K562 (cell line): Measurements from ENCODE around the gene CCDC78. TPM values are rescaled to one million over a fixed set of nuclear protein-coding genes. Genes with fewer than 3 reads are reported as not detected.
A peak's percentile ranks its signal among the peaks of the same experiment; 100 is the strongest.

ENCODE experiments used
- BRF1 ChIP-seq: IDR thresholded peaks from 3 replicates; pipeline ENCODE4 v1.6.1; 2011; ENCODE audit warnings: borderline replicate concordance, mild to moderate bottlenecking; ENCODE audit not compliant: insufficient read length; ENCODE audit errors: extremely low read depth
- FOS ChIP-seq: IDR thresholded peaks from 3 replicates; pipeline ENCODE4 v1.6.1; 2011; ENCODE audit not compliant: insufficient read length; ENCODE audit errors: extremely low read depth
- HDAC3 ChIP-seq: fragments of 450-650 bp; IDR thresholded peaks from 2 replicates; pipeline ENCODE4 v1.6.1; 2018; ENCODE audit warnings: borderline replicate concordance, mild to moderate bottlenecking, moderate library complexity; ENCODE audit not compliant: partially characterized antibody
- HDAC6 ChIP-seq: IDR thresholded peaks from 2 replicates; pipeline ENCODE4 v1.6.1; 2012; ENCODE audit warnings: low read depth, mild to moderate bottlenecking, control low read depth, inconsistent platforms, low read length, moderate library complexity
- NBN ChIP-seq: fragments of 450-650 bp; IDR thresholded peaks from 2 replicates; pipeline ENCODE4 v1.6.1; 2016; ENCODE audit warnings: low read depth, mild to moderate bottlenecking
- POLR2A ChIP-seq: fragments of 450-650 bp; conservative IDR thresholded peaks from 2 replicates; pipeline ENCODE4 v1.6.1; 2016
- SLC30A9 ChIP-seq: fragments of 250-450 bp; sonication (Bioruptor Pico); IDR thresholded peaks from 2 replicates; pipeline ENCODE4 v1.8.0; 2022; ENCODE audit warnings: mild to moderate bottlenecking, moderate library complexity
- SRSF1 ChIP-seq: fragments of 200-400 bp; formaldehyde crosslinking; IDR thresholded peaks from 2 replicates; pipeline ENCODE4 v1.6.1; 2017; ENCODE audit warnings: mild to moderate bottlenecking, low read depth, low read length, moderate library complexity
- SRSF3 ChIP-seq: fragments of 200-400 bp; formaldehyde crosslinking; IDR thresholded peaks from 2 replicates; pipeline ENCODE4 v1.6.1; 2016; ENCODE audit warnings: mild to moderate bottlenecking, low read length, moderate library complexity; ENCODE audit not compliant: insufficient read depth
- UBTF ChIP-seq, 2 experiments: IDR thresholded peaks; 2 replicates each; pipeline ENCODE4 v1.6.1; 2012; ENCODE audit warnings: improper control_type of control experiment in 2 of 2, low read depth in 2 of 2, low read length in 2 of 2, borderline replicate concordance in 1 of 2
- ZBTB1 ChIP-seq: sonication (generic); formaldehyde crosslinking; IDR thresholded peaks from 2 replicates; pipeline ENCODE4 v1.8.1; 2023; ENCODE audit warnings: missing genetic modification reagents, low read depth, mild to moderate bottlenecking, borderline replicate concordance
- ZBTB12 ChIP-seq: fragments of 250-450 bp; sonication (Bioruptor Pico); IDR thresholded peaks from 2 replicates; pipeline ENCODE4 v1.4.0; 2020
- ZNF41 ChIP-seq: fragments of 250-450 bp; sonication (Bioruptor Pico); conservative IDR thresholded peaks from 2 replicates; pipeline ENCODE4 v1.4.0; 2020; ENCODE audit warnings: mild to moderate bottlenecking
- polyA plus RNA-seq, 8 experiments: library from polyadenylated mRNA; depleted of rRNA in 4 of 8; stranded (reverse) in 5 of 8; unstranded in 3 of 8; fragments of >200 nt; fragmentation: Nextera tagmentation in 2 of 8; fragmentation: Illumina TruSeq in 1 of 8; extraction: Ambion mirVana in 2 of 8; extraction: Trizol in 1 of 8; gene quantifications; 2 replicates each; pipeline versions ENCODE4 v1.2.1 to v1.2.3, GENCODE V29; 2011 to 2014; ENCODE audit warnings: inconsistent platforms in 1 of 8, missing spikeins in 1 of 8
- total RNA-seq, 7 experiments: library from RNA; depleted of rRNA in 6 of 7; stranded (reverse); fragments of >200 nt in 6 of 7; fragmentation: Illumina TruSeq in 2 of 7; extraction: Trizol in 2 of 7; gene quantifications; 2 replicates each; pipeline versions ENCODE4 v1.2.1 to v1.2.3, GENCODE V29; 2011 to 2021; ENCODE audit warnings: low replicate concordance in 1 of 7
- TF ChIP-seq, protein P1 (sequence below): fragments of 250-450 bp; sonication (Bioruptor Pico); IDR thresholded peaks from 2 replicates; pipeline ENCODE4 v1.4.0; 2020; ENCODE audit warnings: mild to moderate bottlenecking, moderate library complexity
- TF ChIP-seq, protein P2 (sequence below): IDR thresholded peaks from 2 replicates; pipeline ENCODE4 v1.6.1; 2012; ENCODE audit warnings: low read depth, low read length, improper control_type of control experiment, borderline replicate concordance

The CCDC78 gene
- total and polyA plus RNA-seq, 9 of the 15 experiments (the other 6 are each of a cell fraction or from before 2014, with no cell fraction given): 0.24 to 17.7 (median 2.9) TPM

DNA sequence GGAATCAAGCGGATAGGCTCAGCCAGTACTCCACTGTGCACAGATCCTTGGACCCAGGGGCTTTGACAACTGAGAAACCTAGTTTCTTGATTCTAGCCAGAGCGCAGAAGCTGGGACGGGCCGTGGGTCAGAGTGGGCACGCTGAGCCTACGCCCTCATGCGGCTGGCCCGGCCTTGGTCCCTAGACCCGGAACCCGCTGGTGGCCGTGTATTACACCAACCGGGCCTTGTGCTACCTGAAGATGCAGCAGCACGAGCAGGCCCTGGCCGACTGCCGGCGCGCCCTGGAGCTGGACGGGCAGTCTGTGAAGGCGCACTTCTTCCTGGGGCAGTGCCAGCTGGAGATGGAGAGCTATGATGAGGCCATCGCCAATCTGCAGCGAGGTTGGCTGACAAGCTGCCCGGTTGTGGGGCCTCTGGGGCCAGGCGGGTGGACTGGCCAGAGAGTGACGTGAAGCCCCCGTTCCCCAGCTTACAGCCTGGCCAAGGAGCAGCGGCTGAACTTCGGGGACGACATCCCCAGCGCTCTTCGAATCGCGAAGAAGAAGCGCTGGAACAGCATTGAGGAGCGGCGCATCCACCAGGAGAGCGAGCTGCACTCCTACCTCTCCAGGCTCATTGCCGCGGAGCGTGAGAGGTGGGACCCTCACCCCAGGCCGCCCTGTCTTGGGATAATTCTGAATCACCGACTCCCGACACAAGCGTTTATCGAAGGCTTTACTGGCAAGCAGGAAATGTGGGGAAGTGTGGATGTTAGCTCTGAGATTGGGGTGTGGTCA lies 45.1 kb downstream of the CCDC78 start (continued):
- TF ChIP-seq ZNF41 (no peak), SLC30A9 (no peak), ZBTB12 (CRISPR knock-in tag) (no peak), FOS (no peak), ZBTB1 (CRISPR knock-in tag) (no peak), NBN (no peak), POLR2A (peak; percentile 29), BRF1 (no peak), SRSF1 (no peak), UBTF (IDR thresholded peaks at IDR 0.05; ENCODE audit: borderline replicate concordance in 1 of 2, low read depth in 2 of 2, low read length in 2 of 2) (peak in 1 of 2 experiments; percentile 31; a peak in 1 of 4 replicates), SRSF3 (no peak), HDAC3 (no peak), HDAC6 (no peak)
- TF ChIP-seq, protein P1, sequence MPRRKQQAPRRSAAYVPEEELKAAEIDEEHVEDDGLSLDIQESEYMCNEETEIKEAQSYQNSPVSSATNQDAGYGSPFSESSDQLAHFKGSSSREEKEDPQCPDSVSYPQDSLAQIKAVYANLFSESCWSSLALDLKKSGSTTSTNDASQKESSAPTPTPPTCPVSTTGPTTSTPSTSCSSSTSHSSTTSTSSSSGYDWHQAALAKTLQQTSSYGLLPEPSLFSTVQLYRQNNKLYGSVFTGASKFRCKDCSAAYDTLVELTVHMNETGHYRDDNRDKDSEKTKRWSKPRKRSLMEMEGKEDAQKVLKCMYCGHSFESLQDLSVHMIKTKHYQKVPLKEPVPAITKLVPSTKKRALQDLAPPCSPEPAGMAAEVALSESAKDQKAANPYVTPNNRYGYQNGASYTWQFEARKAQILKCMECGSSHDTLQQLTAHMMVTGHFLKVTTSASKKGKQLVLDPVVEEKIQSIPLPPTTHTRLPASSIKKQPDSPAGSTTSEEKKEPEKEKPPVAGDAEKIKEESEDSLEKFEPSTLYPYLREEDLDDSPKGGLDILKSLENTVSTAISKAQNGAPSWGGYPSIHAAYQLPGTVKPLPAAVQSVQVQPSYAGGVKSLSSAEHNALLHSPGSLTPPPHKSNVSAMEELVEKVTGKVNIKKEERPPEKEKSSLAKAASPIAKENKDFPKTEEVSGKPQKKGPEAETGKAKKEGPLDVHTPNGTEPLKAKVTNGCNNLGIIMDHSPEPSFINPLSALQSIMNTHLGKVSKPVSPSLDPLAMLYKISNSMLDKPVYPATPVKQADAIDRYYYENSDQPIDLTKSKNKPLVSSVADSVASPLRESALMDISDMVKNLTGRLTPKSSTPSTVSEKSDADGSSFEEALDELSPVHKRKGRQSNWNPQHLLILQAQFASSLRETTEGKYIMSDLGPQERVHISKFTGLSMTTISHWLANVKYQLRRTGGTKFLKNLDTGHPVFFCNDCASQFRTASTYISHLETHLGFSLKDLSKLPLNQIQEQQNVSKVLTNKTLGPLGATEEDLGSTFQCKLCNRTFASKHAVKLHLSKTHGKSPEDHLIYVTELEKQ (CRISPR knock-in tag): no peak
- TF ChIP-seq, protein P2, sequence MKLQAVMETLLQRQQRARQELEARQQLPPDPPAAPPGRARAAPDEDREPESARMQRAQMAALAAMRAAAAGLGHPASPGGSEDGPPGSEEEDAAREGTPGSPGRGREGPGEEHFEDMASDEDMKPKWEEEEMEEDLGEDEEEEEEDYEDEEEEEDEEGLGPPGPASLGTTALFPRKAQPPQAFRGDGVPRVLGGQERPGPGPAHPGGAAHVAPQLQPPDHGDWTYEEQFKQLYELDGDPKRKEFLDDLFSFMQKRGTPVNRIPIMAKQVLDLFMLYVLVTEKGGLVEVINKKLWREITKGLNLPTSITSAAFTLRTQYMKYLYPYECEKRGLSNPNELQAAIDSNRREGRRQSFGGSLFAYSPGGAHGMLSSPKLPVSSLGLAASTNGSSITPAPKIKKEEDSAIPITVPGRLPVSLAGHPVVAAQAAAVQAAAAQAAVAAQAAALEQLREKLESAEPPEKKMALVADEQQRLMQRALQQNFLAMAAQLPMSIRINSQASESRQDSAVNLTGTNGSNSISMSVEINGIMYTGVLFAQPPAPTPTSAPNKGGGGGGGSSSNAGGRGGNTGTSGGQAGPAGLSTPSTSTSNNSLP: no peak
